K562 (cell line): ENCODE measurements around the gene DNM1. TPM values are rescaled to one million over a fixed set of nuclear protein-coding genes. Genes with fewer than 3 reads are reported as not detected.

Experiments
- ATAC-seq: fragments of 200-7000 bp; cut with Tn5 transposase; 3 replicates; pipeline ENCODE4 v1.9.1; 2020; ENCODE audit warnings: moderate library complexity
- BruUV-seq: library from RNA; stranded (reverse); fragments of 400-500 nt; replicated peaks from 2 replicates; lab custom pipeline; 2021; lab: Mats Ljungman, UMichigan
- CTCF ChIA-PET: fragments of 300-600 bp; formaldehyde crosslinking; extraction: SDS; loops from one replicate; lab custom pipeline; 2021; ENCODE audit warnings: low intra/inter-chr PET ratio; lab: Yijun Ruan, JAX
- POLR2A ChIA-PET: fragments of 300-600, 350-650 bp; sonication (Branson Sonifier 250); formaldehyde crosslinking; extraction: SDS; loops from one replicate; lab custom pipeline; 2021; ENCODE audit warnings: antibody characterized with exemption, inconsistent platforms; lab: Yijun Ruan, JAX
- DNase-seq, 4 experiments: peaks; one replicate each; pipeline versions ENCODE4 v3.0.0 to v3.0.0-alpha.2; 2011 to 2018; ENCODE audit warnings: low spot score in 3 of 4, mixed read lengths in 3 of 4; ENCODE audit errors: extremely low read depth in 1 of 4
- FAIRE-seq: peaks from 2 replicates; lab custom pipeline; 2011; peaks lifted over from hg19 to GRCh38; lab: Jason Lieb, UNC
- H2AFZ ChIP-seq: 2 replicates; pipeline ENCODE4 v1.6.0; 2011; ENCODE audit warnings: low read depth, low read length, control low read depth, inconsistent platforms
- H3K27ac ChIP-seq: fragments of 200-600 bp; 3 replicates; pipeline ENCODE4 v1.8.0; 2011; ENCODE audit warnings: low read depth, mild to moderate bottlenecking, control low read depth, inconsistent platforms, low read length, moderate library complexity, mixed read lengths; ENCODE audit errors: extremely low read depth
- H3K27me3 ChIP-seq, 2 experiments: fragments of 300-600 bp in 1 of 2; 2 replicates in 1 of 2; 3 replicates in 1 of 2; pipeline versions ENCODE4 v1.6.0 to v1.8.0; 2011; ENCODE audit warnings: inconsistent platforms in 2 of 2, low read length in 2 of 2, mild to moderate bottlenecking in 1 of 2, mixed read lengths in 1 of 2, moderate library complexity in 1 of 2; ENCODE audit not compliant: control insufficient read depth in 2 of 2, insufficient read depth in 2 of 2
- H3K36me3 ChIP-seq: fragments of 300-600 bp; 3 replicates; pipeline ENCODE4 v1.8.0; 2011; ENCODE audit warnings: mild to moderate bottlenecking, low read length, inconsistent platforms; ENCODE audit not compliant: control insufficient read depth, insufficient read depth
- H3K4me1 ChIP-seq, 2 experiments: fragments of 200-600 bp in 1 of 2; replicated peaks in 1 of 2; 2 replicates in 1 of 2; 3 replicates in 1 of 2; pipeline versions ENCODE4 v1.5.1 to v1.8.0; 2011; ENCODE audit warnings: inconsistent platforms in 2 of 2, low read length in 2 of 2, mild to moderate bottlenecking in 1 of 2, mixed read lengths in 1 of 2, moderate library complexity in 1 of 2; ENCODE audit not compliant: control insufficient read depth in 2 of 2, insufficient read depth in 2 of 2
- H3K4me2 ChIP-seq: 2 replicates; pipeline ENCODE4 v1.6.1; 2011; ENCODE audit warnings: low read length, control low read depth, inconsistent platforms, mixed read lengths; ENCODE audit not compliant: insufficient read depth
- H3K4me3 ChIP-seq: fragments of 200-600 bp; sonication (generic), shearing (Covaris generic); 2 replicates; pipeline ENCODE4 v1.5.1; 2016; ENCODE audit warnings: control low read depth, inconsistent platforms
- H3K79me2 ChIP-seq: fragments of 200-600 bp; 3 replicates; pipeline ENCODE4 v1.8.0; 2011; ENCODE audit warnings: low read length, inconsistent platforms; ENCODE audit not compliant: control insufficient read depth, insufficient read depth
- H3K9ac ChIP-seq, 2 experiments: 2 replicates each; pipeline versions ENCODE4 v1.6.0 to v1.6.1; 2011; ENCODE audit warnings: low read depth in 2 of 2, low read length in 2 of 2, control low read depth in 1 of 2, inconsistent platforms in 1 of 2, mild to moderate bottlenecking in 1 of 2, mixed read lengths in 1 of 2; ENCODE audit not compliant: insufficient read depth in 1 of 2
- H3K9me1 ChIP-seq: one replicate; pipeline ENCODE4 v1.6.0; 2011; ENCODE audit warnings: inconsistent platforms, mild to moderate bottlenecking, low read length, moderate library complexity; ENCODE audit not compliant: control insufficient read depth, insufficient read depth
- H3K9me3 ChIP-seq: replicated peaks from 2 replicates; pipeline ENCODE4 v1.5.1; 2011; ENCODE audit warnings: low read depth, low read length, inconsistent platforms; ENCODE audit not compliant: control insufficient read depth, insufficient read depth
- H4K20me1 ChIP-seq: replicated peaks from 2 replicates; pipeline ENCODE4 v1.6.1; 2011; ENCODE audit warnings: low read length, inconsistent platforms, mixed read lengths; ENCODE audit not compliant: control insufficient read depth, insufficient read depth
- BRD4 ChIP-seq: fragments of 200-600 bp; sonication (generic); IDR thresholded peaks from 2 replicates; pipeline ENCODE4 v1.6.1; 2017; ENCODE audit warnings: inconsistent platforms
- CAMTA2 ChIP-seq: fragments of 250-450 bp; sonication (Bioruptor Pico); conservative IDR thresholded peaks from 2 replicates; pipeline ENCODE4 v1.5.1; 2022
- E2F6 ChIP-seq, 2 experiments: IDR thresholded peaks; 2 replicates each; pipeline ENCODE4 v1.6.1; 2011; ENCODE audit warnings: borderline replicate concordance in 1 of 2, control low read depth in 1 of 2, low read depth in 1 of 2, low read length in 1 of 2, mild to moderate bottlenecking in 1 of 2, mixed read lengths in 1 of 2, moderate library complexity in 1 of 2; ENCODE audit not compliant: insufficient read depth in 1 of 2, insufficient read length in 1 of 2, poor library complexity in 1 of 2, severe bottlenecking in 1 of 2; ENCODE audit errors: extremely low read depth in 1 of 2
- GABPB1 ChIP-seq: sonication (generic); formaldehyde crosslinking; IDR thresholded peaks from 2 replicates; pipeline ENCODE4 v1.8.0; 2022; ENCODE audit warnings: mild to moderate bottlenecking, missing genetic modification reagents
- HMBOX1 ChIP-seq: sonication (generic); IDR thresholded peaks from 2 replicates; pipeline ENCODE4 v1.6.1; 2016
- MTA1 ChIP-seq: fragments of 450-650 bp; IDR thresholded peaks from 2 replicates; pipeline ENCODE4 v1.6.1; 2017; ENCODE audit warnings: borderline replicate concordance
- PHB ChIP-seq: fragments of 250-450 bp; sonication (Bioruptor Pico); IDR thresholded peaks from 2 replicates; pipeline ENCODE4 v1.5.0; 2021
- PHF8 ChIP-seq: fragments of 200-600 bp; sonication (generic); IDR thresholded peaks from 2 replicates; pipeline ENCODE4 v1.6.1; 2012; ENCODE audit warnings: mixed run types, mild to moderate bottlenecking, inconsistent platforms, low read length, moderate library complexity, borderline replicate concordance
- POLR2G ChIP-seq: fragments of 200-400 bp; formaldehyde crosslinking; IDR thresholded peaks from 2 replicates; pipeline ENCODE4 v1.6.1; 2017; ENCODE audit warnings: low read depth, mild to moderate bottlenecking, antibody characterized with exemption, low read length, moderate library complexity
- PTBP1 ChIP-seq: fragments of 200-400 bp; formaldehyde crosslinking; IDR thresholded peaks from 2 replicates; pipeline ENCODE4 v1.6.1; 2017; ENCODE audit warnings: low read depth, low read length
- TBP ChIP-seq: optimal IDR thresholded peaks from 2 replicates; pipeline ENCODE3; 2011; ENCODE audit warnings: low read depth, low read length, improper control_type of control experiment
- TCF3 ChIP-seq: sonication (generic); formaldehyde crosslinking; IDR thresholded peaks from 2 replicates; pipeline ENCODE4 v1.4.0; 2020; ENCODE audit warnings: mild to moderate bottlenecking, missing genetic modification reagents
- TCFL5 ChIP-seq: fragments of 250-450 bp; sonication (Bioruptor Pico); conservative IDR thresholded peaks from 2 replicates; pipeline ENCODE4 v1.6.1; 2021; ENCODE audit warnings: mild to moderate bottlenecking, moderate library complexity, matching md5 sums
- TEAD2 ChIP-seq: fragments of 450-650 bp; IDR thresholded peaks from 2 replicates; pipeline ENCODE4 v1.6.1; 2016; ENCODE audit warnings: missing genetic modification characterization, control low read depth, missing compliant biosample characterization
- UBTF ChIP-seq, 2 experiments: IDR thresholded peaks; 2 replicates each; pipeline ENCODE4 v1.6.1; 2012; ENCODE audit warnings: improper control_type of control experiment in 2 of 2, low read depth in 2 of 2, low read length in 2 of 2, borderline replicate concordance in 1 of 2
- ZBTB2 ChIP-seq: fragments of 450-650 bp; IDR thresholded peaks from 2 replicates; pipeline ENCODE4 v1.6.1; 2016; ENCODE audit warnings: antibody characterized with exemption
- ZC3H8 ChIP-seq: fragments of 450-650 bp; IDR thresholded peaks from 2 replicates; pipeline ENCODE4 v1.6.1; 2017
- WGBS: fragments of 100-300 bp; shearing (Covaris generic); methylation state at CpG from one replicate; pipeline ENCODE4 v1.1.6; 2016; ENCODE audit warnings: low coverage, mixed read lengths; ENCODE audit not compliant: insufficient coverage; ENCODE audit errors: missing lambda C conversion rate; 5-methylcytosine and 5-hydroxymethylcytosine counted together
- in situ Hi-C: fragments of 300-500 bp; cut with MboI; formaldehyde crosslinking; loops from 4 replicates; pipeline ENCODE4 v1.15.0; 2018; ENCODE audit warnings: inconsistent platforms, mixed read lengths
- intact Hi-C: fragments of 100-400 bp; cut with micrococcal nuclease; formaldehyde crosslinking; loops from 2 replicates; pipeline ENCODE4 v1.14.2; 2022
- polyA plus RNA-seq, 8 experiments: library from polyadenylated mRNA; depleted of rRNA in 4 of 8; stranded (reverse) in 5 of 8; unstranded in 3 of 8; fragments of >200 nt; fragmentation: Nextera tagmentation in 2 of 8; fragmentation: Illumina TruSeq in 1 of 8; extraction: Ambion mirVana in 2 of 8; extraction: Trizol in 1 of 8; gene quantifications; 2 replicates each; pipeline versions ENCODE4 v1.2.1 to v1.2.3, GENCODE V29; 2011 to 2014; ENCODE audit warnings: inconsistent platforms in 1 of 8, missing spikeins in 1 of 8
- total RNA-seq, 7 experiments: library from RNA; depleted of rRNA in 6 of 7; stranded (reverse); fragments of >200 nt in 6 of 7; fragmentation: Illumina TruSeq in 2 of 7; extraction: Trizol in 2 of 7; gene quantifications; 2 replicates each; pipeline versions ENCODE4 v1.2.1 to v1.2.3, GENCODE V29; 2011 to 2021; ENCODE audit warnings: low replicate concordance in 1 of 7

The DNM1 gene
- total and polyA plus RNA-seq, 9 of the 15 experiments (the other 6 are each of a cell fraction or from before 2014, with no cell fraction given), result 0.39 to 23.1 (median 9.1) TPM

- Histone ChIP-seq H3K4me3 (no peak overlapping the region), H3K9ac (peak overlapping the region in 1 of 2 experiments; percentile 73; a peak in 2 of 4 replicates), H3K9me3 (no peaks in the 10 kb centered on the region), H3K27ac (peak overlapping the region; percentile 43; the same call in 1 of the 3 replicates), H3K4me2 (no peak overlapping the region), H3K27me3 (no peaks in the 10 kb centered on the region), H3K79me2 (no peaks in the 10 kb centered on the region), H4K20me1 (no peaks in the 10 kb centered on the region), H3K9me1 (no peaks in the 10 kb centered on the region), H2AFZ (peak overlapping the region; percentile 32; the same call in 1 of the 2 replicates), H3K36me3 (no peaks in the 10 kb centered on the region), H3K4me1 (peaks cover 28 to 53% of the 10 kb centered on the region in 2 experiments)
- DNase-seq, result peak; percentile 76 to 96 (median 88)
- ChIA-PET CTCF (no interaction called here), POLR2A (interaction anchor here (1.5 kb wide), 1 partner anchor 10 kb away, joined by 3 read pairs; no protein-coding TSS in a partner anchor)
- intact Hi-C loops (loop anchor here (1.0 kb wide), 1 partner anchor 53 kb away; no protein-coding TSS in a partner anchor), in situ Hi-C loops (loop anchor here (10.0 kb wide), 1 partner anchor 450 kb away; no protein-coding TSS in a partner anchor)
- peak; percentile 64 for ATAC-seq
- WGBS, result 16% methylated on average over 15 of the region's 18 CpGs
- no peak for FAIRE-seq
- no TSS peak for BruUV-seq
- 0 out of 2 replicates have a peak, but pooled peaks have one; percentile 3 for TF ChIP-seq ZBTB2
- 0 out of 4 replicates have a peak, but pooled peaks of 1 of the 2 experiments have one; percentile 41 for TF ChIP-seq UBTF (IDR thresholded peaks at IDR 0.05; ENCODE audit: borderline replicate concordance in 1 of 2, low read depth in 2 of 2, low read length in 2 of 2)
- TF ChIP-seq TEAD2 (tag), result no peak
- TF ChIP-seq BRD4, result no peak
- no peak for TF ChIP-seq TCFL5
- TF ChIP-seq MTA1, result no peak
- no peak for TF ChIP-seq HMBOX1
- no peak for TF ChIP-seq PHB (CRISPR knock-in tag)
- no peak for TF ChIP-seq PTBP1
- TF ChIP-seq E2F6 (IDR thresholded peaks at IDR 0.05; ENCODE audit: borderline replicate concordance in 1 of 2, extremely low read depth in 1 of 2, insufficient read depth in 1 of 2, insufficient read length in 1 of 2, low read depth in 1 of 2, low read length in 1 of 2, poor library complexity in 1 of 2, severe bottlenecking in 1 of 2), result peak in 1 of 2 experiments; percentile 36
- no peak for TF ChIP-seq GABPB1 (CRISPR knock-in tag)
- peak; percentile 26; the same call in 1 of the 2 replicates for TF ChIP-seq PHF8
- TF ChIP-seq CAMTA2, result no peak
- 0 out of 2 replicates have a peak, but pooled peaks have one; percentile 39 for TF ChIP-seq POLR2G
- TF ChIP-seq ZC3H8, result no peak
- TF ChIP-seq TBP, result peak; percentile 18
- no peak for TF ChIP-seq TCF3 (CRISPR knock-in tag)
Measured at GRCh38 chr9:128244837-128245231, 41.7 kb downstream of the DNM1 start.
